Measurements from ENCODE around the gene AGER. TPM values are rescaled to one million over a fixed set of nuclear protein-coding genes. Genes with fewer than 3 reads are reported as not detected.
"Not testable (repeated sequence)": the region's sequence is repeated elsewhere in the genome, so short reads cannot be mapped to it uniquely, and the experiment has no call there.

Gene AGER
- total RNA-seq, 4 donors from 2014 or later, result 0.48 to 9.3 (median 1.2) TPM

DNA sequence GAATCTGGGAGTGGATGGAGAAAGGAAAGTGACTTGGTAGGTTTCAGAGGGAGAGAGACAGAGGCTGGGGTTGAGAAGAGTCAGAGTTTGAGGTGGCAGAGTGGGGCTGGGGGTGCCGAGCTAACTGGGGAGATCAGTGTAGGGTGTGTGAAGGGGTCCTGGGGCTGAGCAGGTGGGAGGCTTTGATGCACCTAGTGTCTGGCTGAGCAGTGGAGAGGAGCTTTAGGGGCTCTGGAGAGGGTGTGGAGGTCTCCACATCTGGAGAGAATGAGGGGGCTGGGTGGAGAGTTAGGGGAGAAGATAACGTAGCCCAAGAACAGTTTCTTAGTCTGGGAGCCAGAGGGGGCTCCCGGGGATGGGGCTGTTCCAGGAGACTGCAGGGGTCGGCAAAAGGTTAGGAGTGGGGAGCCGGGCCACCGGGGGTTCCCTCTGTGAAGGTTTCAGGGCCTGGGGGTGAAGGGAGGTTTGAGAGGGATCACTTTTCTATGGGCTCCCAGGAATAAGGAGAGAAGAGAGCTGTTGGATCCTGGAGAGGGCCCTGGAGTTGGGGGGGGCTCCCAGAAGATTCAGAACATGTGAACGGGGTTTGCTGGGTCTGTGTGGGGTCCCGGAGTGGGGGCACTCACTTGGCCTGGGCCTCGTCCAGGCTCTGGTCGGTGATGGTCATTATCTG, 5.2 kb upstream of the AGER start:
- TF ChIP-seq CTCF (IDR thresholded peaks at IDR 0.05), result no peak
- DNase-seq (ENCODE audit: low spot score) (no peak), ATAC-seq (ENCODE audit: low FRiP score) (no peak)

DNA sequence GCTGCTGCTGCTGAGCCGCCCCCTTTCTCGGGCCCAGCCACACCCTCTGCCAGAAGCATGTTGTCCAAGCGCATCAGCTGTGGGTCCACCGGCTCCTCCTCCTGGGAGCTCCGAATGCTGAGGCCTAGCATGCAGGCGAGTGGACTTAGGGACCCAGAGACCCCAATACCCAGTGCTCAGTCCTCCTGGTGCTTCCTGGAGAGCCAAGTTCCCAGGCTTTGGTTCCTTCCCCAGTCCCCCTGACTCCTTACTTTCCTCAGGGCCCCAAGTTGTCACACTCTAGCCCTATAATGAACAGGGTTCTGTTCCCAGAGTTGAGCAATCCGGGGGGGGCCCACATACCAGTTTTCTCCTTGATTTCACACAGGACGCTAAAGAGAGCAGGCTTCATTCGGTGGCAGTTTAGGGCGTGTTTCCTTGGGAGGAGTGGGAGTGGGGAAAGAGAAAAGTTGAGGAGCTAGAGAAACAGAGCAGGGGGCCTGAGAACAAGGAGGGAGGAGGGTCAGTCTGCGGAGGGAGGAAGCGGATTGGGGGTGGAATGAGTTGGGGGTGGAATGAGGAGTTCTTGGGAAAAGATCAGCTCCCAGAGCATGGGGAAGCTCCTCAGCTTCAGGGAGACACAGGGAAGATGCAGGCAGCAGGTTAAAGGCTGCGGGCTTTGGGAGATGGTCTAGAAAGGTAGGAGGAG, 4.5 kb upstream of the AGER start:
- ATAC-seq (ENCODE audit: low FRiP score), result no peak

GRCh38 chr6:32187725-32188380, 3.8 kb upstream of the AGER start:
- not testable (repeated sequence) for DNase-seq (ENCODE audit: low spot score); ATAC-seq (ENCODE audit: low FRiP score)

More for the DNA sequence above, 4.5 kb upstream of the AGER start:
- TF ChIP-seq CTCF (IDR thresholded peaks at IDR 0.05), result no peak
- no peak for DNase-seq (ENCODE audit: low spot score)

DNA sequence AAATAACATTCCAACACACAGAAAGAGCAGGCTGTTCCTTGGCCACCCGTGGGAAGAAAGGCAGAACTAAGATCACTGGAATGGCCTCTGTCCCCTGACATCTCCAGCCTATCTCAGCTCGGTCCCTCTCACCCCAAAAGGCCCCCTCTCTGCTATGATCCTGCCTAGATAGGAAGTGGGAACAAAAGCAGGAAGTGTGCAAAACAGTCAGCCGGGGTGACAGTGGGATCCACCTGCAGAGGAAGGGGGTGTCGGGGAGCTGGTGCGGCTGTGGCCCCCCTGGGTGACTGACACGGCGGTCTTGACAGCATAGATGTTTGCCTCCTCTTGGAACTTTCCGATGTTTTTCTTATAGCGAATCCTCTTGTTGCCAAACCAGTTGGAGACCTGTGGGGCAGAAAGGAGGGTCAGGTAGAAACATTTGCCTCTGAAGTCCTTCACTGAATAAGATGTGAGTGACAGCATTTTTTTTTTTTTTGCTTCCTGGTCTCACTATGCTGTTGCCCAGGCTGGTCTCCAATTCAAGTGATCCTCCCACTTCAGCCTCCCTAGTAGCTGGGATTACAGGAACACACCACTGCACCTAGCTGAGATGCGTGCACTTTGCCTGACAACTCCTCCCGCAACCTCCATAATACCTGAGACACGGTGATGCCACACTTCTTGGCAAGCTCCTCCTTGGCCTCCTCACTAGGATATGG, 3.1 kb upstream of the AGER start:
- TF ChIP-seq CTCF (IDR thresholded peaks at IDR 0.05), result no peak
- DNase-seq (ENCODE audit: low spot score) (no peak), ATAC-seq (ENCODE audit: low FRiP score) (no peak)

DNA sequence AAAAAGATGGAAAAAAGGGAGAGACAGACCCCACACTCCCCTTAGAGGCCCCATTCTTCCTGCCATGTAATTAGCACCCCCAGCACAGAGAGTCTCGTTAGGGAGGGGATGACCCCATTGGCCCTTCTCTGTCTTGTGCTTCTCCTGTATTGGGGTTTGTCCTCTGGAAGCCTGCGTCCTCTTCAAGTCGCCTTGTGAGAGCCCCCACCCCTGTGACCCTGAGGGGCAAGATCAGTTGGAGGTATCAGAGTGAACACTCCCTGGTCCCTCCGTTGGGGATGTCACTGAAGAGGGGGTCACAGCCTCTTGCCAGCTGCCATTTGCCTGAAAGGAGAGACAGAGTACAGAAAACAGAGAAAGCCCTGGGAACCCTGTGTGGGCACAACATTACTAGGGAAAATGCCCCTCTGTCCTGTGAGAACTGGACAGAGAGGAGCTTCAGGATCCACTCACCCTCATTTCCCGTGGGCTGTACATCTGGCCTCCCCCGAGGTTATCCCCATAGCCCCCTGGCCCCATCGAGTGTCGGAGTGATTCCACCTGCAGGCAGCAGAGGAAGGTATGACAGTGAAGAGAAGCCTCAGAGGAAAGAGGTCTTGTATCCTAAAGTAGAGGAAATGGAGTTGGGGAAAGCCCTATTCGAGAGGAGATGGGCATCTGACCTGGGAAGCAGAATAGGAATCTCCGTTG, 2.2 kb upstream of the AGER start:
- not testable (repeated sequence) for ATAC-seq (ENCODE audit: low FRiP score); DNase-seq (ENCODE audit: low spot score)

GRCh38 chr6:32185681-32186131, 1.7 kb upstream of the AGER start:
- ATAC-seq (ENCODE audit: low FRiP score) (peak; percentile 46), DNase-seq (ENCODE audit: low spot score) (peak; percentile 76)

- no peak for TF ChIP-seq CTCF (IDR thresholded peaks at IDR 0.05)
- no peak for ATAC-seq (ENCODE audit: low FRiP score)
- DNase-seq (ENCODE audit: low spot score), result no peak
Measured at GRCh38 chr6:32183483-32184083, 470 bp downstream of the AGER start.

GRCh38 chr6:32183030-32183429, 1.0 kb downstream of the AGER start:
- DNase-seq (ENCODE audit: low spot score) (no peak), ATAC-seq (ENCODE audit: low FRiP score) (no peak)
- no peak for TF ChIP-seq CTCF (IDR thresholded peaks at IDR 0.05)

Measured in omental fat pad (tissue), 4 donors.